ENCODE results near the gene ZNF576. TPM values are rescaled to one million over a fixed set of nuclear protein-coding genes. Genes with fewer than 3 reads are reported as not detected.

Gene ZNF576
- total RNA-seq, 1 experiment from 2014 or later = 14.1 TPM

DNA sequence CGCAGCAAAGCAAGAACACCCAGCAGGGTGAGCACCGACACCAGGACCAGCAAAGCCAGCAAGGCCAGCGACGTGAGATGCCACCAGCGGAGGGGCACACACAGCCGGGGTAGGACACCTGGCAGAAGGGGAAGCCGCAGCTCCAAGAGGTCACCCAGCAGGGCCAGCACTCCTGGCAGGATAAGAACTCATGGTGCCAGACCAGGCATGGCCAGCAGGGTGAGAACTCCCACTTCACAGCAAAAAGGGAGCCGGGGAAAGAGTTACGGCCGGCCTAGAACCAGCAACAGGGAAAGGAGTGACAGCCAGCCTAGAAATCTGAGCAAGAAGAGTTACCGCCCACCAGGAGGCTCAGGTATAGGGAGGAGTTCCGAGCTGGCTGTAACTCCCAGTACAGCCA is 16.0 kb downstream of the ZNF576 start:
- intact Hi-C loops (cut with micrococcal nuclease; ENCODE audit: unreplicated experiment) = no loop called here
- no peak for ATAC-seq

DNA sequence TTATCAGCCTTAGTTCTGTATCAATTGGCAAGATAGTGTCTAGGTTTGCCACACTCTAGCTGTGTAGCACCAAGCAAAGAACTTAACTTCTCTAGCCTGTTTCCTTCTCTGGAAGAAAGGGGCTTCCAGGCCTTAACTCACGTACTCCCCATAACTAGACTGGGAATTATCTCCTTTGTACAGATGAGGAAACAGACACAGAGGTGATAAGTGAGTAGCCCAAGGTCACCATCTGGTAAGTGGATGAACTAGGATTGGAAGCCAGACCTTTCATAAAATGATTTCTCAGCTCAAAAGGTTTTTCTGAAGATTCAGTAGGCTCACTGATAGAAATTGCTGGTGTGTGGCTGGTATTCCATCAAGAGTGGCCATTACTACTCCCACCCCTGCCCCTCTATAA is 19.9 kb downstream of the ZNF576 start:
- ATAC-seq (no peak), DNase-seq (ENCODE audit: low read depth, low spot score) (no peak)
- Histone ChIP-seq H3K9me3 (ENCODE audit: control insufficient read depth, insufficient read depth, low read depth, low read length) (no peaks in the 10 kb centered on the region), H3K4me3 (ENCODE audit: low read depth in 2 of 2, low read length in 2 of 2) (no peak overlapping the region), H3K36me3 (ENCODE audit: control insufficient read depth, insufficient read depth, low read length) (no peaks in the 10 kb centered on the region), H3K27ac (ENCODE audit: low read length) (no peak overlapping the region), H3K4me1 (ENCODE audit: control insufficient read depth, insufficient read depth, low read length) (no peaks in the 10 kb centered on the region), H3K27me3 (ENCODE audit: control insufficient read depth, insufficient read depth, low read length) (no peaks in the 10 kb centered on the region)
- ChIA-PET POLR2A (no interaction called here), CTCF (no interaction called here)
- in situ Hi-C loops (cut with HindIII; ENCODE audit: low pct_unique_long_range_greater_than_20kb, low sequenced_read_pairs) = no loop called here
- intact Hi-C loops (cut with micrococcal nuclease; ENCODE audit: unreplicated experiment) = no loop called here
- no peak for TF ChIP-seq SIN3A (IDR thresholded peaks at IDR 0.05; ENCODE audit: borderline replicate concordance, insufficient read depth, low read depth, low read length)
- TF ChIP-seq CTCF (IDR thresholded peaks at IDR 0.05) = no peak
- no peak for TF ChIP-seq POLR2AphosphoS5 (IDR thresholded peaks at IDR 0.05; ENCODE audit: low read depth, low read length)
- no peak for TF ChIP-seq TCF7L2 (IDR thresholded peaks at IDR 0.05; ENCODE audit: low read depth, low read length)
- TF ChIP-seq REST (IDR thresholded peaks at IDR 0.05; ENCODE audit: insufficient read depth in 1 of 2, low read depth in 2 of 2, low read length in 1 of 2) = no peak
- BruUV-seq (replicated peaks) = no TSS peak

More for the DNA sequence above, 16.0 kb downstream of the ZNF576 start:
- in situ Hi-C loops (cut with HindIII; ENCODE audit: low pct_unique_long_range_greater_than_20kb, low sequenced_read_pairs) = no loop called here
- Histone ChIP-seq H3K9me3 (ENCODE audit: control insufficient read depth, insufficient read depth, low read depth, low read length) (no peaks in the 10 kb centered on the region), H3K36me3 (ENCODE audit: control insufficient read depth, insufficient read depth, low read length) (no peaks in the 10 kb centered on the region), H3K4me1 (ENCODE audit: control insufficient read depth, insufficient read depth, low read length) (no peaks in the 10 kb centered on the region), H3K27ac (ENCODE audit: low read length) (no peak overlapping the region), H3K27me3 (ENCODE audit: control insufficient read depth, insufficient read depth, low read length) (no peaks in the 10 kb centered on the region), H3K4me3 (ENCODE audit: low read depth in 2 of 2, low read length in 2 of 2) (no peak overlapping the region)
- ChIA-PET CTCF (no interaction called here), POLR2A (no interaction called here)
- DNase-seq (ENCODE audit: low read depth, low spot score) = no peak
- BruUV-seq (replicated peaks) = no TSS peak
- TF ChIP-seq CTCF (IDR thresholded peaks at IDR 0.05) (no peak), REST (IDR thresholded peaks at IDR 0.05; ENCODE audit: insufficient read depth in 1 of 2, low read depth in 2 of 2, low read length in 1 of 2) (no peak), TCF7L2 (IDR thresholded peaks at IDR 0.05; ENCODE audit: low read depth, low read length) (no peak), POLR2AphosphoS5 (IDR thresholded peaks at IDR 0.05; ENCODE audit: low read depth, low read length) (no peak), SIN3A (IDR thresholded peaks at IDR 0.05; ENCODE audit: borderline replicate concordance, insufficient read depth, low read depth, low read length) (no peak)
